WTC11 (cell line): ENCODE measurements around the gene MYCBPAP. TPM values are rescaled to one million over a fixed set of nuclear protein-coding genes. Genes with fewer than 3 reads are reported as not detected.

Source experiments
- ATAC-seq: fragments of 200-7000 bp; cut with Tn5 transposase; 2 replicates; pipeline ENCODE4 v1.10.0; 2021; ENCODE audit warnings: mild to moderate bottlenecking, moderate library complexity
- CTCF ChIA-PET: fragments of 300-600 bp; sonication (Branson Sonifier 250); formaldehyde crosslinking; loops from one replicate; lab custom pipeline; 2021; ENCODE audit warnings: antibody characterized with exemption; lab: Charles Lee
- POLR2A ChIA-PET: fragments of 350-600 bp; sonication (Branson Sonifier 250); formaldehyde crosslinking; loops from one replicate; lab custom pipeline; 2021; ENCODE audit warnings: antibody characterized with exemption; lab: Charles Lee
- DNase-seq: peaks from one replicate; pipeline ENCODE4 v3.0.0; 2021; ENCODE audit warnings: low spot score
- H3K27ac Mint-ChIP-seq: 2 replicates; pipeline ENCODE4 v1.8.0; 2021; ENCODE audit warnings: mixed read lengths
- H3K27me3 Mint-ChIP-seq: 2 replicates; pipeline ENCODE4 v1.8.0; 2021; ENCODE audit warnings: low read depth, mild to moderate bottlenecking, moderate library complexity, mixed read lengths
- H3K36me3 Mint-ChIP-seq: 2 replicates; pipeline ENCODE4 v1.8.0; 2021; ENCODE audit warnings: mixed read lengths
- H3K4me1 Mint-ChIP-seq: 2 replicates; pipeline ENCODE4 v1.8.0; 2022; ENCODE audit warnings: mixed read lengths
- H3K4me3 Mint-ChIP-seq: 2 replicates; pipeline ENCODE4 v1.8.0; 2021; ENCODE audit warnings: mild to moderate bottlenecking, moderate library complexity, mixed read lengths
- H3K9me3 Mint-ChIP-seq: 2 replicates; pipeline ENCODE4 v1.8.0; 2021; ENCODE audit warnings: mixed read lengths
- ARID4B ChIP-seq: sonication (generic); formaldehyde crosslinking; IDR thresholded peaks from 2 replicates; pipeline ENCODE4 v1.8.0; 2023; ENCODE audit warnings: missing genetic modification reagents, mild to moderate bottlenecking, borderline replicate concordance
- ATF1 ChIP-seq: sonication (generic); formaldehyde crosslinking; IDR thresholded peaks from 2 replicates; pipeline ENCODE4 v1.8.1; 2023; ENCODE audit warnings: mild to moderate bottlenecking, moderate library complexity, missing genetic modification reagents
- CBFB ChIP-seq: sonication (generic); formaldehyde crosslinking; IDR thresholded peaks from 2 replicates; pipeline ENCODE4 v1.8.1; 2022; ENCODE audit warnings: mild to moderate bottlenecking, low read depth, missing genetic modification reagents
- CREB1 ChIP-seq: sonication (generic); formaldehyde crosslinking; IDR thresholded peaks from 2 replicates; pipeline ENCODE4 v1.8.0; 2023; ENCODE audit warnings: mild to moderate bottlenecking, missing genetic modification reagents
- CTCF ChIP-seq: fragments of 200-600 bp; IDR thresholded peaks from 2 replicates; pipeline ENCODE4 v1.8.0; 2022; ENCODE audit warnings: antibody characterized with exemption
- E2F5 ChIP-seq: sonication (generic); formaldehyde crosslinking; IDR thresholded peaks from 2 replicates; pipeline ENCODE4 v1.8.1; 2022; ENCODE audit warnings: mild to moderate bottlenecking, moderate library complexity, missing genetic modification reagents
- EMX1 ChIP-seq: fragments of 250-450 bp; sonication (Bioruptor Pico); IDR thresholded peaks from 2 replicates; pipeline ENCODE4 v1.8.0; 2021; ENCODE audit warnings: mild to moderate bottlenecking
- IRF1 ChIP-seq: sonication (generic); formaldehyde crosslinking; IDR thresholded peaks from 2 replicates; pipeline ENCODE4 v1.8.0; 2023; ENCODE audit warnings: missing genetic modification reagents
- MLX ChIP-seq: sonication (generic); formaldehyde crosslinking; IDR thresholded peaks from 2 replicates; pipeline ENCODE4 v1.8.1; 2023; ENCODE audit warnings: mild to moderate bottlenecking, missing genetic modification reagents, moderate library complexity
- OVOL2 ChIP-seq: fragments of 250-450 bp; sonication (Bioruptor Pico); IDR thresholded peaks from 2 replicates; pipeline ENCODE4 v1.9.0; 2021; ENCODE audit warnings: mild to moderate bottlenecking, borderline replicate concordance
- PRRX2 ChIP-seq: fragments of 250-450 bp; sonication (Bioruptor Pico); IDR thresholded peaks from 2 replicates; pipeline ENCODE4 v1.8.0; 2021; ENCODE audit warnings: mild to moderate bottlenecking
- SMAD3 ChIP-seq: sonication (generic); formaldehyde crosslinking; IDR thresholded peaks from 2 replicates; pipeline ENCODE4 v1.8.0; 2022; ENCODE audit warnings: missing genetic modification reagents, mild to moderate bottlenecking, borderline replicate concordance
- TEAD1 ChIP-seq: sonication (generic); formaldehyde crosslinking; IDR thresholded peaks from 2 replicates; pipeline ENCODE4 v1.8.0; 2022; ENCODE audit warnings: mild to moderate bottlenecking, missing genetic modification reagents
- ZMAT4 ChIP-seq: fragments of 250-450 bp; sonication (Bioruptor Pico); IDR thresholded peaks from 2 replicates; pipeline ENCODE4 v1.9.0; 2021; ENCODE audit warnings: mild to moderate bottlenecking
- ZNF219 ChIP-seq: sonication (generic); formaldehyde crosslinking; IDR thresholded peaks from 2 replicates; pipeline ENCODE4 v1.8.0; 2023; ENCODE audit warnings: missing genetic modification reagents, mild to moderate bottlenecking, borderline replicate concordance
- ZNF263 ChIP-seq: sonication (generic); formaldehyde crosslinking; IDR thresholded peaks from 2 replicates; pipeline ENCODE4 v1.8.1; 2022; ENCODE audit warnings: low read depth, mild to moderate bottlenecking, moderate library complexity, missing genetic modification reagents
- ZNF396 ChIP-seq: fragments of 250-450 bp; sonication (Bioruptor Pico); IDR thresholded peaks from 2 replicates; pipeline ENCODE4 v1.8.0; 2021; ENCODE audit warnings: mild to moderate bottlenecking, moderate library complexity, borderline replicate concordance
- ZNF512 ChIP-seq: sonication (generic); formaldehyde crosslinking; IDR thresholded peaks from 2 replicates; pipeline ENCODE4 v1.8.1; 2022; ENCODE audit warnings: missing genetic modification reagents, borderline replicate concordance
- ZSCAN18 ChIP-seq: fragments of 250-450 bp; sonication (Bioruptor Pico); IDR thresholded peaks from 2 replicates; pipeline ENCODE4 v2.1.2; 2022; ENCODE audit warnings: mild to moderate bottlenecking, moderate library complexity
- total RNA-seq: library from RNA; stranded (reverse); gene quantifications from 3 replicates; pipeline ENCODE4 v1.2.3, GENCODE V29; 2021

The MYCBPAP gene
- total RNA-seq, 1 experiment from 2014 or later, result 5.7 TPM

- TF ChIP-seq SMAD3 (no peak), ZNF396 (CRISPR knock-in tag) (no peak), ZNF219 (no peak), E2F5 (CRISPR knock-in tag) (no peak), CBFB (CRISPR knock-in tag) (no peak), ZNF263 (CRISPR knock-in tag) (no peak)
These were observed 61.8 kb downstream of the MYCBPAP start (continued) for GRCh38 chr17:50570032-50570431.

GRCh38 chr17:50570528-50570927 is 62.3 kb downstream of the MYCBPAP start:
- ChIA-PET CTCF (interaction anchor here (1.0 to 2.5 kb wide), 5 partner anchors 9 to 89 kb away, joined by 3 to 15 read pairs (median 4); no protein-coding TSS in a partner anchor), POLR2A (interaction anchor here (1.4 kb wide), 1 partner anchor 10 kb away, joined by 4 read pairs; the partner anchor contains the start of gene CACNA1G)
- DNase-seq (no peak), ATAC-seq (no peak)
- no peaks in the 10 kb centered on the region for H3K9me3 Mint-ChIP-seq
- H3K36me3 Mint-ChIP-seq, result no peaks in the 10 kb centered on the region
- TF ChIP-seq IRF1 (CRISPR knock-in tag), result no peak
- no peak for TF ChIP-seq ZNF219
- no peak for TF ChIP-seq CTCF
- TF ChIP-seq CBFB (CRISPR knock-in tag), result no peak
- TF ChIP-seq PRRX2 (CRISPR knock-in tag), result no peak
- no peak for TF ChIP-seq ZSCAN18 (CRISPR knock-in tag)
- TF ChIP-seq CREB1 (CRISPR knock-in tag), result no peak
- no peak for TF ChIP-seq TEAD1 (CRISPR knock-in tag)
- TF ChIP-seq ARID4B (CRISPR knock-in tag), result no peak
- TF ChIP-seq ATF1 (CRISPR knock-in tag), result no peak
- TF ChIP-seq ZMAT4 (CRISPR knock-in tag), result no peak
- TF ChIP-seq OVOL2 (CRISPR knock-in tag), result no peak
- no peak for TF ChIP-seq EMX1 (CRISPR knock-in tag)
- TF ChIP-seq MLX (CRISPR knock-in tag), result no peak
- no peak for TF ChIP-seq ZNF512 (CRISPR knock-in tag)
- H3K27ac Mint-ChIP-seq, result no peak overlapping the region
- H3K27me3 Mint-ChIP-seq, result peaks cover 22% of the 10 kb centered on the region
- no peak overlapping the region for H3K4me3 Mint-ChIP-seq
- peaks cover 26% of the 10 kb centered on the region for H3K4me1 Mint-ChIP-seq
